ENCODE measurements around the gene GOLGA2.

GOLGA2 gene

DNA sequence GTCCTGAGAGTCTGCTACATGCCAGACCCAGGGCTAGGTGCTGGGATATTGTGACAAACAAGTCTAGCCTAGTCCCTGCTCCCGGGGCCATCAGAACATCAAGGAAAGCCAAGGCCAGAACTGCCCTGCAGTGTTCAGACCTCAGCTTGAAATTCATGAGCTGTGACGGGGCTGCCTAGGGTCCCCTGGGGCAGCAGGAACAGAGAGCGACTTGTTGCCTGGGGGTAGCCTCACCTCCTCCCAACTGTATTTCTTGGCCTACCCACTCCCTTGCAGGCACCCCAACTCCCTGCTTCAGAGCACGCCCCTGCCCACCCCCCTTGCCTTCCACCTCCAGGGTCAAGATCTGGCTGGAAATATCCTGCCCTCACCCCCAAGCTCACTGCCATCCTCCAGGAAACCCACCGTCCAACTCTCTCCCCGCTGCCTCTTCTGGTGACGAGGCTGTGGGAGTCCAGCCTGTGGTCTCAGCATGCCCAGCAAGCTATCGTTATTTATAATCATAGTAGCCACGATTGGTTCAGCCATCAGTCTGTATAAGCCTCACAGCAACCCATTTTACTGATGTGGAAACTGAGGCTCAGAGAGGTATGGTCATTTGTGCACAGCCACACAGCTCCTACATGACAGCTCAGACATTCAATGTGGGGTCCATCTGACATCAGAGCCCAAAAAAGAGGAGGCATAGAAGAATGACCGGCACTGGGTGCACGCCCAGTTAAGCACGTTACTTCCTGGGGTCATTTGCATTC is 61.9 kb downstream of the GOLGA2 start:
- DNase-seq (ENCODE audit: low spot score) = no peak

- DNase-seq (ENCODE audit: low spot score) = no peak
Measured at GRCh38 chr9:128211981-128212281, 63.9 kb downstream of the GOLGA2 start.

DNA sequence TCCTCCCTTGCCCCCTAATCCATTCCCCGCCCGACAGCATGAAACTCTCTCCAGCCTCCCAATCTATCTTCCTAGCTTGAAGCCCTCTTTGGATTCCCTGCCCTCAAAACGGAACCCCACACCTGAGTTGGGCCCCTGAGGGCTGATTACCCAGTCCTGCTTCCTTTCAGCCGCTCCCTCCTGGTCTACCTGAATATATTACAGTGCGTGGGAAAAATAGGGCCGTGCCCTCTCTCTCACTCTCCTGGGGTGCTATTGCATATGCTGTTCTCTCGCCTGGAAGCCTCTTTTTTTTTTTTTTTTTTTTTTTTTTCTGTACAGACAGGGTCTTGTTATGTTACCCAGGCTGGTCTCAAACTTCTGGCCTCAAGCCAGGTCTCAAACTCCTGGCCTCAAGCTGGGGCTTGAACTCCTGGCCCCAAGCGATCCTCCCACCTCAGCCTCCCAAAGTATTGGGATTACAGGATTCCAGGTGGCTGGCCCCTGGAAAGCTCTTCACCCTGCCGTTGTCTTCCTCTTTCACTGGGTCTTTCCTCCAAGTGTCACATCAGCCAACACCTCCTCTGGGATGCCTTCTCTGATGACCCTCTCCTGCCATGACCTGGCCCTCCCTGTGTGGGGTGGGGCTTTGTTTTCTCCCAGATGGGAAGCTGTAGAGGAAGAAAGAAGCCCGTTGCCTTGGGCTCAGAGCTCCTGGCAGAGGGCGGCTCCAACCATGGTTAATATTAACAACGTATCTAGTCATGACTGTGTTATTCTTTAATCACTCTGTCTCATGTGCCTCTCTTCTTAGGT is 64.4 kb downstream of the GOLGA2 start:
- no peak for DNase-seq (ENCODE audit: low spot score)

DNA sequence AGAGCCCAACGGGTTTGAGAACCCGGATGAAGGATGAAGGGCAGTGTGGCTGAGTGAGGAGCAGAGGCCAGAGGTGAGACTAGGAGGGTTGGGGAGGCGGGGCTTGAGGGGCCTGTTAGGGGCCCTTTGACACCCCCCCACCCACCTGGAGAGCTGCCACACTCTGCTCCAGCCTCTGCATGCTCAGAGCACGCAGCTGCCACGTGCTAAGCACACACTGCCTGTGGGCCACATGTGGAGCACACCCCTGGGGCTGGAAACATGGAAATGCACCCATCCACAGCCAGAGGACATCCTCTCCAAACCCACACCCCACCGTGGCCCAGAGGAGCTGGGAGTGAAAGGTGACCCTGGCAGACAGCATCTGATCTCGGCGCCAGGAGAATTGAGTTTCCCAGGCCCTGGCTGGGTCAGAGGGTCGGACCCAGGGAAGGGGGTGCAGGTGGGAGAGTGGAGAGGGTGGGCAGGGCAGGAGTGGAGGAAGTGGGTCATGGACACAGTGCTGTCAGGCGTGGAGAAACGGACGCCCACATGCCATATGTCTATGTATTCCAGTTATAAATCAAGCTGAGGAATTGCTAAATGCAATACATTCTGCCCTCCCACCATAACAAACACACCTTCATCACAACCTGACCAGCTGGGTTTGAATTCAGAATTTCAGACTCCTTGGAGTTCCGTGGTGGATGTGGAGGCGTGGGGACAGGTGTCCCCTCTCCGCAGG is 66.7 kb downstream of the GOLGA2 start:
- no peak for DNase-seq (ENCODE audit: low spot score)

- DNase-seq (ENCODE audit: low spot score) = no peak
Measured at GRCh38 chr9:128208386-128208785, 67.4 kb downstream of the GOLGA2 start.

DNA sequence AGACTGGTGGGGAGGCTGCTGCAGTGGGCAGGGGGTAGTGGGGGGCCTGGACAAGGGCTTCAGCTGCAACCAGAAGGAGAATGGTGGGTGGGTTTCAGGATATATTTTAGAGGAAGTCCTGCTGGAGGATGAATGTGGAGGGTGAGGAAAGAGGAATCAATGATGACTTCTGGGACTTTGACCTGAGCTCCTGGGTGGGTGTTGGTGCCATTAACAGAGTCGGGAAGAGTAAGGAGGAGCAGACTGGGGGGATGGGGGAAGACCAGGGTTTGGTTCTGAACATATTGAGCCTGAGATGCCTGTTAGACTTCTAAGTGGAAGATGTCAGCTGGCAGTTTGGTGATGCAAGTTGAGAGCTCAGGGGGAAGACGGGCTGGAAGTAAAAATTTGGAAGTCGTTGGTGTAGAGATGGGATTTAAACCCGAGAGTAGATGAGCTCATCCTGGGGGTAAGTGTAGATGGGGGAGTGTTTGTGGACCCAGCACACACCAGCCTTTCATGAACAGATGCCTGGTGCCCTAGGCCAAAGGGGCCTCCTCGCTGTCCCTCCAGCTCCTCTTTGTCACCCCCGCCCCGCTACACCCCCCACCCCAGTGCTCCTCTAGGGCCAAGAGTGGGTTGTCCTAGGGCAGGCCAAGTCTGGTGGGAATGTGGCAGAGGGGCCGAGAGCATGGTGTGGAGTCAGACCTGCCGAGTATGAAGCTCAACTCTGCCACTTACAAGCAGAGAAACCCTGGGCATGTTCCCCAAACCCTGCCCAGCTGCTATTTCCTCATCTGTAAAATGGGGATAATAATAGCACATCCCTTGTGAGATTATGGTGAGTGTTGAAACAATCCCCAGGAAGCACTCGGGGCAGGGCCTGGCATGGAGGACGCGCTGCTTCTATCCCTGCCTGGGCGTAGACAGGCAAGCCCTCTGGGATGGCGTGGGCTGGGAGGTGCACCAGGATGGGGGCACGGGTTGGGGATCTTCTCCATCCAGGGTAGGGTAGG is 68.6 kb downstream of the GOLGA2 start:
- DNase-seq (ENCODE audit: low spot score) = no peak

- no peak for DNase-seq (ENCODE audit: low spot score)
Measured at GRCh38 chr9:128206484-128206883, 69.3 kb downstream of the GOLGA2 start.

All from SW480 (cell line).